Breast epithelium (tissue), 4 donors: ENCODE data around the gene ZNF710. TPM values are rescaled to one million over a fixed set of nuclear protein-coding genes. Genes with fewer than 3 reads are reported as not detected.

Experiments
- DNase-seq, 2 donors: peaks; one replicate each; pipeline ENCODE4 v3.0.0-alpha.2; 2019; ENCODE audit warnings: low spot score in 2 of 2
- H3K27ac ChIP-seq, 2 donors: fragments of 200-600 bp; sonication (generic) in 1 of 2; one replicate each; pipeline ENCODE4 v1.5.1; 2016 to 2019; ENCODE audit warnings: mild to moderate bottlenecking in 1 of 2
- H3K27me3 ChIP-seq, 2 donors: fragments of 200-600 bp; sonication (generic) in 1 of 2; one replicate each; pipeline versions ENCODE4 v1.5.1 to v1.6.0; 2017 to 2019; ENCODE audit warnings: control low read depth in 1 of 2, mild to moderate bottlenecking in 1 of 2
- H3K36me3 ChIP-seq: fragments of 200-600 bp; one replicate; pipeline ENCODE4 v1.5.1; 2019
- H3K4me1 ChIP-seq, 2 donors: fragments of 200-600 bp; sonication (generic); one replicate each; pipeline ENCODE4 v1.5.1; 2016 to 2019; ENCODE audit warnings: control low read depth in 1 of 2
- H3K4me3 ChIP-seq, 3 donors: fragments of 200-600 bp; sonication (generic); 1 replicate in 2 of 3; 2 replicates in 1 of 3; pipeline ENCODE4 v1.5.1; 2016 to 2019; ENCODE audit warnings: mild to moderate bottlenecking in 3 of 3, moderate library complexity in 2 of 3
- H3K9me3 ChIP-seq, 2 donors: fragments of 200-600 bp; sonication (generic) in 1 of 2; one replicate each; pipeline ENCODE4 v1.5.1; 2016 to 2019; ENCODE audit warnings: control low read depth in 1 of 2
- POLR2A ChIP-seq: fragments of 450-650 bp; IDR thresholded peaks from one replicate; pipeline ENCODE4 v1.6.1; 2016; ENCODE audit warnings: antibody characterized with exemption, mild to moderate bottlenecking, moderate library complexity
- POLR2AphosphoS5 ChIP-seq, 3 donors: sonication (generic); formaldehyde crosslinking; IDR thresholded peaks; one replicate each; pipeline ENCODE4 v1.6.1; 2017; ENCODE audit warnings: antibody characterized with exemption in 3 of 3
- intact Hi-C: fragments of 100-400 bp; cut with DNase I; formaldehyde crosslinking; loops from one replicate; pipeline ENCODE4 v1.15.1; 2023; ENCODE audit warnings: low total_unique reads
- total RNA-seq, 3 donors: library from RNA; depleted of rRNA; stranded (reverse); fragments of >200 nt; gene quantifications; one replicate each; pipeline ENCODE4 v1.1.0, GENCODE V29; 2016
- TF ChIP-seq, protein P1 (sequence below), 3 donors: fragments of 450-650 bp; IDR thresholded peaks; one replicate each; pipeline ENCODE4 v1.5.1; 2016 to 2017; ENCODE audit warnings: antibody characterized with exemption in 3 of 3, mild to moderate bottlenecking in 3 of 3, moderate library complexity in 3 of 3

ZNF710 gene
- total RNA-seq, 3 donors from 2014 or later: 4.0 to 14.4 (median 10.4) TPM

DNA sequence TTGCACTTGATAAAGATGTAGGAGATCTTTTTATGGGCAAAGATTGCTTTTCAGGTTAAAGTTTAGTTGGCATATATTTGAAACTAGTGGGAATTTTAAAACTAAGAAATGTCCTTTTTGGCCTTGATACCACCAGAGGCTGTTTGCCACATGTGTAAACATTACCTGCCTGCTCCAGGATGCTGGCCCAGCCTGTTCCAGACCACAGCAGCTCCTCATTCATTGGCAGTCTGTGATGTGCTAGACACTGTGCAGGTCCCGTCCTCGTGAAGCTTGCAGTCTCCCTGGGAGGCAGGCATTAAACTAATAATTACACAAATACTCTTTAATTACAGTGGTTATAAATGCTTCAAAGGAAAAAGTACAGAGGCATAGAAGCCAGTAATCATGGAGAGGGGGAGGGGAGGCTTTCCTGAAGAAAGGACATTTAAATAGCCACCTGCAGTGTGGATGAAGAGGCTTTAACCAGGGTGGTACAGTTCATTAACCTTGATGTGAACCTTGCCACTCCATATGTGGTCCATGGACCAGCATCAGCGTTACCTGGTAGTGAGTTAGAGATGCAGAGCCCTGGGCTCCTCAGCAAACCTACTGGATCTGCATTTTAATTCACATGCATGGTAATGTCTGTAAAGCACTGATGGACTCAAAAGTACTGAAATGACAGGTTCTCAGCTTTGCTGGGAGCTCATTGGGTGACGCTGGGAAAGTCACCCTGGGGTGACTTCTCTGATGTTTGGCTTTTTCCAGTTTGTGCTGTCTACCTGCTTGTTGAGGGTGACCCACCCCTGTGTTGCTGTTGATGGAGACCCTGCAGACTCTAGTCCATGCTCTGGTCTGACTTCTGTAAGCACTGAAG lies 5.3 kb downstream of the ZNF710 start:
- DNase-seq: no peak
- peaks cover 0 to 8% of the 10 kb centered on the region in 2 donors for H3K4me1 ChIP-seq
- H3K36me3 ChIP-seq: no peaks in the 10 kb centered on the region
- H3K4me3 ChIP-seq: no peak overlapping the region
- H3K27ac ChIP-seq: peak overlapping the region; percentile 13 to 96
- intact Hi-C loops: no loop called here
- H3K9me3 ChIP-seq: peaks cover 0 to 4% of the 10 kb centered on the region in 2 donors
- no peaks in the 10 kb centered on the region for H3K27me3 ChIP-seq
- TF ChIP-seq POLR2A: no peak

DNA sequence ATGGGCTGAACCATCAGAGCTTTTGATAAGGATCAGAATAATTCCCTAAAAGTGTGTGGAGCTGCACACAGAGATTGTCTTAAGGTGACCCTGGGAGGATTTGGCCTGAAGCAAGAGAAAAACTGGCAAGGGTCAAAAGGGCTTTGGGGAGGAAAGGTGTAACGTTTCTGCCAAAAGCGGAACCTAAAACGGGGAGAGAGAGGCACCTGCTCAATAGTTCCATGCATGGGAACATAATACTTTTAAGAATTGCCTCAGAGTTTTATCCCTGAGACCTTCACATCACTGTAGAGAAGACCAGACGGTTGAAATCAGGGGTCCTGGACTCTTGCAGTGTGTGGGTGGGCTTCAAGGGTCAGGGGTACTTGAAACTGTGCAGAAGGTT lies 5.9 kb downstream of the ZNF710 start:
- no peak overlapping the region for H3K27ac ChIP-seq

GRCh38 chr15:90008607-90009006 lies 7.5 kb downstream of the ZNF710 start:
- no peak overlapping the region for H3K27ac ChIP-seq
- TF ChIP-seq, protein P1, sequence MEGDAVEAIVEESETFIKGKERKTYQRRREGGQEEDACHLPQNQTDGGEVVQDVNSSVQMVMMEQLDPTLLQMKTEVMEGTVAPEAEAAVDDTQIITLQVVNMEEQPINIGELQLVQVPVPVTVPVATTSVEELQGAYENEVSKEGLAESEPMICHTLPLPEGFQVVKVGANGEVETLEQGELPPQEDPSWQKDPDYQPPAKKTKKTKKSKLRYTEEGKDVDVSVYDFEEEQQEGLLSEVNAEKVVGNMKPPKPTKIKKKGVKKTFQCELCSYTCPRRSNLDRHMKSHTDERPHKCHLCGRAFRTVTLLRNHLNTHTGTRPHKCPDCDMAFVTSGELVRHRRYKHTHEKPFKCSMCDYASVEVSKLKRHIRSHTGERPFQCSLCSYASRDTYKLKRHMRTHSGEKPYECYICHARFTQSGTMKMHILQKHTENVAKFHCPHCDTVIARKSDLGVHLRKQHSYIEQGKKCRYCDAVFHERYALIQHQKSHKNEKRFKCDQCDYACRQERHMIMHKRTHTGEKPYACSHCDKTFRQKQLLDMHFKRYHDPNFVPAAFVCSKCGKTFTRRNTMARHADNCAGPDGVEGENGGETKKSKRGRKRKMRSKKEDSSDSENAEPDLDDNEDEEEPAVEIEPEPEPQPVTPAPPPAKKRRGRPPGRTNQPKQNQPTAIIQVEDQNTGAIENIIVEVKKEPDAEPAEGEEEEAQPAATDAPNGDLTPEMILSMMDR (IDR thresholded peaks at IDR 0.05): no peak
- no peak for TF ChIP-seq POLR2AphosphoS5 (IDR thresholded peaks at IDR 0.05)
- no peak for TF ChIP-seq POLR2A
- DNase-seq: no peak
- H3K9me3 ChIP-seq: peaks cover 12 to 14% of the 10 kb centered on the region in 2 donors
- H3K4me3 ChIP-seq: no peak overlapping the region
- no peaks in the 10 kb centered on the region for H3K36me3 ChIP-seq
- H3K27me3 ChIP-seq: no peaks in the 10 kb centered on the region
- intact Hi-C loops: no loop called here
- H3K4me1 ChIP-seq: peaks cover 0 to 8% of the 10 kb centered on the region in 2 donors

More for the DNA sequence above, 5.9 kb downstream of the ZNF710 start:
- H3K27me3 ChIP-seq: no peaks in the 10 kb centered on the region
- no peaks in the 10 kb centered on the region for H3K36me3 ChIP-seq
- TF ChIP-seq POLR2A (no peak), POLR2AphosphoS5 (IDR thresholded peaks at IDR 0.05) (no peak)
- TF ChIP-seq, protein P1 (IDR thresholded peaks at IDR 0.05): no peak
- intact Hi-C loops: no loop called here
- no peak for DNase-seq
- peaks cover 0 to 8% of the 10 kb centered on the region in 2 donors for H3K4me1 ChIP-seq
- H3K9me3 ChIP-seq: peaks cover 5 to 10% of the 10 kb centered on the region in 2 donors
- no peak overlapping the region for H3K4me3 ChIP-seq

GRCh38 chr15:90009301-90010022 lies 8.3 kb downstream of the ZNF710 start:
- H3K27me3 ChIP-seq: no peaks in the 10 kb centered on the region
- H3K4me1 ChIP-seq: peaks cover 0 to 6% of the 10 kb centered on the region in 2 donors
- H3K9me3 ChIP-seq: peaks cover 12 to 14% of the 10 kb centered on the region in 2 donors
- DNase-seq: no peak
- H3K4me3 ChIP-seq: no peak overlapping the region
- TF ChIP-seq, protein P1 (IDR thresholded peaks at IDR 0.05): no peak
- TF ChIP-seq POLR2A: no peak
- H3K36me3 ChIP-seq: no peaks in the 10 kb centered on the region
- intact Hi-C loops: no loop called here
- H3K27ac ChIP-seq: no peak overlapping the region

GRCh38 chr15:90011705-90012104 lies 10.6 kb downstream of the ZNF710 start:
- no peak overlapping the region for H3K4me3 ChIP-seq
- intact Hi-C loops: no loop called here

More at GRCh38 chr15:90011705-90012104, 10.6 kb downstream of the ZNF710 start:
- H3K4me1 ChIP-seq: no peaks in the 10 kb centered on the region
- no peak for DNase-seq
- no peak for TF ChIP-seq POLR2AphosphoS5 (IDR thresholded peaks at IDR 0.05)
- TF ChIP-seq POLR2A: no peak
- TF ChIP-seq, protein P1 (IDR thresholded peaks at IDR 0.05): no peak
- H3K36me3 ChIP-seq: no peaks in the 10 kb centered on the region
- H3K27ac ChIP-seq: no peak overlapping the region
- peaks cover 12 to 14% of the 10 kb centered on the region in 2 donors for H3K9me3 ChIP-seq
- no peaks in the 10 kb centered on the region for H3K27me3 ChIP-seq
